GM04504 (cell line): ENCODE measurements around the gene LRCOL1.

Experiments
- DNase-seq: peaks from one replicate; pipeline ENCODE4 v3.0.0-alpha.2; 2012; ENCODE audit warnings: low read depth

The LRCOL1 gene

GRCh38 chr12:132619071-132619385, 8.6 kb upstream of the LRCOL1 start:
- no peak for DNase-seq

GRCh38 chr12:132618683-132619043, 8.3 kb upstream of the LRCOL1 start, which contains the start of gene P2RX2:
TSS of gene P2RX2 (plus strand) at chr12:132618776. CDS start at chr12:132618817, 41 bp downstream.
- DNase-seq, result no peak

GRCh38 chr12:132617822-132618682, 7.7 kb upstream of the LRCOL1 start:
- no peak for DNase-seq

- DNase-seq, result no peak
Measured at GRCh38 chr12:132617135-132617701, 6.8 kb upstream of the LRCOL1 start.

- no peak for DNase-seq
Measured at GRCh38 chr12:132615579-132616038, 5.2 kb upstream of the LRCOL1 start.

GRCh38 chr12:132614861-132615578, 4.6 kb upstream of the LRCOL1 start:
- peak; percentile 63 for DNase-seq

GRCh38 chr12:132614029-132614428, 3.6 kb upstream of the LRCOL1 start:
- DNase-seq, result no peak

- no peak for DNase-seq
Measured at GRCh38 chr12:132611620-132612019, 1.2 kb upstream of the LRCOL1 start.

GRCh38 chr12:132610866-132611602, 652 bp upstream of the LRCOL1 start:
- DNase-seq, result no peak

GRCh38 chr12:132608231-132609171, 1.9 kb downstream of the LRCOL1 start:
- no peak for DNase-seq

- DNase-seq, result no peak
Measured at GRCh38 chr12:132606927-132607326, 3.5 kb downstream of the LRCOL1 start.

GRCh38 chr12:132606466-132606865, 3.9 kb downstream of the LRCOL1 start:
- no peak for DNase-seq

GRCh38 chr12:132605892-132606291, 4.5 kb downstream of the LRCOL1 start:
- no peak for DNase-seq

- DNase-seq, result no peak
Measured at GRCh38 chr12:132604668-132605441, 5.5 kb downstream of the LRCOL1 start.

- no peak for DNase-seq
Measured at GRCh38 chr12:132604151-132604618, 6.2 kb downstream of the LRCOL1 start.

- no peak for DNase-seq
Measured at GRCh38 chr12:132603240-132604150, 6.9 kb downstream of the LRCOL1 start.

- no peak for DNase-seq
Measured at GRCh38 chr12:132602572-132603239, 7.7 kb downstream of the LRCOL1 start.

GRCh38 chr12:132601171-132601883, 9.1 kb downstream of the LRCOL1 start:
- no peak for DNase-seq
